Astrocyte of the cerebellum (primary cell): ENCODE data around the gene KCNAB3.
"Not testable (repeated sequence)": the region's sequence is repeated elsewhere in the genome, so short reads cannot be mapped to it uniquely, and the experiment has no call there.

Experiments used
- DNase-seq: peaks from one replicate; pipeline ENCODE4 v3.0.0-alpha.2; 2011; ENCODE audit warnings: low read depth
- H3K4me3 ChIP-seq: 2 replicates; pipeline ENCODE4 v1.5.1; 2011; ENCODE audit warnings: mild to moderate bottlenecking, low read depth, low read length, moderate library complexity
- CTCF ChIP-seq: IDR thresholded peaks from 2 replicates; pipeline ENCODE4 v1.5.1; 2012; ENCODE audit warnings: low read length, low read depth, moderate library complexity, mild to moderate bottlenecking; ENCODE audit errors: missing control alignments
- in situ Hi-C: cut with HindIII; loops from 2 replicates; pipeline ENCODE4 v1.10.0; 2017; ENCODE audit warnings: low sequenced_read_pairs

The KCNAB3 gene

GRCh38 chr17:7969433-7969832 lies 39.8 kb upstream of the KCNAB3 start:
- in situ Hi-C loops = no loop called here
- DNase-seq = no peak
- no peak overlapping the region for H3K4me3 ChIP-seq
- no peak for TF ChIP-seq CTCF

- TF ChIP-seq CTCF = no peak
- DNase-seq = no peak
- no peak overlapping the region for H3K4me3 ChIP-seq
- in situ Hi-C loops = no loop called here
Measured at GRCh38 chr17:7967751-7968150, 38.1 kb upstream of the KCNAB3 start.

GRCh38 chr17:7961421-7961820 lies 31.8 kb upstream of the KCNAB3 start:
- no peak for DNase-seq
- in situ Hi-C loops = no loop called here
- no peak for TF ChIP-seq CTCF
- H3K4me3 ChIP-seq = no peak overlapping the region

- no peak overlapping the region for H3K4me3 ChIP-seq
- no peak for DNase-seq
- in situ Hi-C loops = no loop called here
- no peak for TF ChIP-seq CTCF
Measured at GRCh38 chr17:7959503-7960253, 30.0 kb upstream of the KCNAB3 start.

GRCh38 chr17:7956228-7956965 lies 26.7 kb upstream of the KCNAB3 start:
- no peak for TF ChIP-seq CTCF
- H3K4me3 ChIP-seq = no peak overlapping the region
- in situ Hi-C loops = no loop called here
- DNase-seq = no peak

GRCh38 chr17:7955414-7956227 lies 26.0 kb upstream of the KCNAB3 start:
- H3K4me3 ChIP-seq = no peak overlapping the region
- in situ Hi-C loops = no loop called here
- TF ChIP-seq CTCF = no peak
- no peak for DNase-seq

GRCh38 chr17:7953266-7953665 lies 23.6 kb upstream of the KCNAB3 start:
- DNase-seq, H3K4me3 ChIP-seq, in situ Hi-C loops: not testable (repeated sequence)
